Dendritic cell treated with granulocyte-macrophage colony-stimulating factor and Interleukin-4, amounts not matched to agents 40 ng/mL and 50 ng/mL, for 4 days (primary cell): ENCODE results near the gene ZDHHC8.

Experiments
- H3K27ac Mint-ChIP-seq: one replicate; pipeline ENCODE4 v1.8.0; 2022; ENCODE audit warnings: mild to moderate bottlenecking, mixed read lengths
- H3K27me3 Mint-ChIP-seq: one replicate; pipeline ENCODE4 v1.8.0; 2022; ENCODE audit warnings: mild to moderate bottlenecking, mixed read lengths
- H3K36me3 Mint-ChIP-seq: one replicate; pipeline ENCODE4 v1.8.0; 2022; ENCODE audit warnings: low read depth, mixed read lengths
- H3K4me1 Mint-ChIP-seq: one replicate; pipeline ENCODE4 v1.8.0; 2022; ENCODE audit warnings: low read depth, mixed read lengths
- H3K4me3 Mint-ChIP-seq: one replicate; pipeline ENCODE4 v1.8.0; 2022; ENCODE audit warnings: mild to moderate bottlenecking, moderate library complexity, mixed read lengths
- H3K9me3 Mint-ChIP-seq: one replicate; pipeline ENCODE4 v1.8.0; 2022; ENCODE audit warnings: mixed read lengths
- intact Hi-C: fragments of 100-400 bp; cut with micrococcal nuclease; formaldehyde crosslinking; loops from one replicate; pipeline ENCODE4 v1.15.0; 2022

Gene ZDHHC8

GRCh38 chr22:20131597-20131858, at the start of gene ZDHHC8:
Gene ZDHHC8, plus strand, starts transcription at chr22:20131804. Its CDS starts 144 bp downstream, at chr22:20131948.
- Mint-ChIP-seq H3K9me3 (no peaks in the 10 kb centered on the region), H3K27ac (peak within 1 kb of the TSS; percentile 66), H3K4me3 (peak within 1 kb of the TSS; percentile 83), H3K27me3 (no peaks in the 10 kb centered on the region), H3K36me3 (peaks cover 18% of the 10 kb centered on the region), H3K4me1 (peaks cover 45% of the 10 kb centered on the region)
- intact Hi-C loops, result loop anchor here (1.0 kb wide), 1 partner anchor 14 kb away; the partner anchor contains the start of gene TRMT2A

DNA sequence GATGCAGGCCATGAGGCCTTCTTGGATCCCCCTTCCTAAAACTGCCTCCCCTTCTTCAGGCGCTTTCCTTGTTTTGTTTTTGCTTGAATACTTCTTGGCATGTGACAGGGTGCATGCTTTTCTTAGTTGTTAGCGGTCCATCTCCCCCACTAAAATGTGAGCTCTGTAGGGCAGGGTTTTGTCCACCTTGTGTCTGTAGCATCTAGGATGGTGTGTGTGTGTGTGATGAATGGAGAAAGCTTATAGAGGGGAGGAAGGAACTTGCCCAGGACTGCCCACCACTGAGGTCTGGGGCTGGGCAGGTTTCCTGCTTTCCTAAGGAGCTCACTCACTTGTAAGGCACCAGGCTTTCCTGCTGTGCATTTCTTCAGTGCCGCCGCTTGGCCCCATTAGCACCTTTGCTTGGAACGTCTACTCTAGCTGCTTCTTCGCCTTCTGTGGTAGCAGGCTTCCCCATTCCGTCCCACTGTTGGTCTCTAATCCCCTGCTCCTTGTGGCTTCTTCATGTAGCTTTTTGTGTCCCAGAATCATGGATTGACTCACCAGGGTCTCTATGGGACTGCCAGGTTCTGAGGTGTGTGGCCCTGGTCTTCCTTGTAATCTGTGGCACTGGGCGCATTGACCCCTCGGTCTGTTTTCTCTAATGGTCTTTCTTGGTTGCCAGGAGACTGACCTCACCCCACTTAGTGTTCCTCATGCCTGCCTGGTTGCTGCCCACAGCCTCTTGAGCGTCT, 48.3 kb upstream of the ZDHHC8 start:
- Mint-ChIP-seq H3K36me3 (peaks cover 42% of the 10 kb centered on the region), H3K9me3 (no peaks in the 10 kb centered on the region), H3K4me1 (peaks cover 44% of the 10 kb centered on the region), H3K27ac (no peak overlapping the region), H3K27me3 (no peaks in the 10 kb centered on the region), H3K4me3 (no peak overlapping the region)
- intact Hi-C loops, result no loop called here

DNA sequence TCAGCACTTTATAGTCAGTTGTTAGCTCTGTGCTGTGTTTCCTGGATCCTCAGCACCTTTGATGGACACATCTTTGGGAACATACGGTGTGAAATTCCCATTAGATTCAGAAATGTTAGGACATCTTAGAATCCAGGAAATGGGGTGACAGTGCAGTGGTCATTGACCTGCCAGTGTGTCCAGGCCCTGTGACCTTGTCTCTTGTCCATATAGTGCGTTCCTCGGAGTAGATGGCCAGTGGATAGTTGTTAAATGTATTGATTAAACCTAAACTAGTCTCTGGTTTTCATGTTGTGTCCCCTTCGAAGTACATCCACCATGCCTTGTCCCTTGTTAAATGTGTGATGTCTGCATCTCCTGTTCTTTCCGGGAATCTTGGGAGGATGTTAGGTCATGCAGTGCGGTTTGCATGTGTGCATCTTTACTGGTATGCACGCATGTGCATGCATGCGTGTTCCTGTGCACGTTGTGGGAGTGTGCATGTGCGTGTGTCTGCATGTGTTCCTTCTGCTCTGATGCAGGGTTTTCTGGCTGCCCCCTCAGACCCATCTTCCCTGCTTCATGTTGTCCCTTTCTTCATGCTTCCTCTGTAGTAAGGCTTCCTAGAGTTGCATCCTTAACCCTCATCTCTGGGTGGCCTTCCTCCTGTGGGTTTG, 47.6 kb upstream of the ZDHHC8 start:
- no peaks in the 10 kb centered on the region for H3K27me3 Mint-ChIP-seq
- H3K36me3 Mint-ChIP-seq, result peaks cover 49% of the 10 kb centered on the region
- peak overlapping the region; percentile 28 for H3K27ac Mint-ChIP-seq
- peaks cover 44% of the 10 kb centered on the region for H3K4me1 Mint-ChIP-seq
- H3K9me3 Mint-ChIP-seq, result no peaks in the 10 kb centered on the region
- H3K4me3 Mint-ChIP-seq, result no peak overlapping the region
- intact Hi-C loops, result no loop called here

- H3K27ac Mint-ChIP-seq, result peak overlapping the region; percentile 28
- H3K4me1 Mint-ChIP-seq, result peaks cover 44% of the 10 kb centered on the region
Measured at GRCh38 chr22:20084547-20085413, 46.8 kb upstream of the ZDHHC8 start.

DNA sequence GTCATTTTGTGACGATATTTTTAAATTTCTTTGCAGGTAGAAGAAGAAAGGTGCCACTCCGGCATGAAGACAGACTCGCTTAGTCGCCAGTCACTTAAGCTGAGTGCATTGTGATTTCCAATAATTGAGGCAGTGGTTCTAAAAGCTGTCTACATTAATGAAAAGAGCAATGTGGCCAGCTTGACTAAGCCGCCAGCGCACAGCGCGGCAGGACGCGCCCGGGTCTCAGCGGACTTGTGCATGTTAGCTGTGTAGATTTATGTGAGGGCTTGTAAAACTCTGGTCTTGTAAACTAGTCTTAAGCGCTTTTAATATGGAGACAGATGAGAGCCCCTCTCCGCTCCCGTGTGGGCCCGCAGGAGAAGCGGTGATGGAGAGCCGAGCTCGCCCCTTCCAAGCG, 46.0 kb upstream of the ZDHHC8 start:
- Mint-ChIP-seq H3K4me1 (peaks cover 53% of the 10 kb centered on the region), H3K9me3 (no peaks in the 10 kb centered on the region), H3K27ac (no peak overlapping the region), H3K4me3 (no peak overlapping the region), H3K27me3 (no peaks in the 10 kb centered on the region), H3K36me3 (peaks cover 65% of the 10 kb centered on the region)
- intact Hi-C loops, result no loop called here

More at GRCh38 chr22:20084547-20085413, 46.8 kb upstream of the ZDHHC8 start:
- Mint-ChIP-seq H3K27me3 (no peaks in the 10 kb centered on the region), H3K36me3 (peaks cover 56% of the 10 kb centered on the region), H3K9me3 (no peaks in the 10 kb centered on the region), H3K4me3 (no peak overlapping the region)
- intact Hi-C loops, result no loop called here

DNA sequence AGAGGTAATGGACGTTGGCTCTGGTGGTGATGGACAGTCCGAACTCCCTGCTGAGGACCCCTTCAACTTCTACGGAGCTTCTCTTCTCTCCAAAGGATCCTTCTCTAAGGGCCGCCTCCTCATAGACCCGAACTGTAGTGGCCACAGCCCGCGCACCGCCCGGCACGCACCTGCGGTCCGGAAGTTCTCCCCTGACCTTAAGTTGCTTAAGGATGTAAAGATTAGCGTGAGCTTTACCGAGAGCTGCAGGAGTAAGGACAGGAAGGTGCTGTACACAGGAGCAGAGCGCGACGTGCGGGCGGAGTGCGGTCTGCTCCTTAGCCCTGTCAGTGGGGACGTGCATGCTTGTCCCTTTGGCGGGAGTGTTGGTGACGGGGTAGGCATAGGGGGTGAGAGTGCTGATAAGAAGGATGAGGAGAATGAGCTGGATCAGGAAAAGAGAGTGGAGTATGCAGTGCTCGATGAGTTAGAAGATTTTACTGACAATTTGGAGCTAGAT, 45.5 kb upstream of the ZDHHC8 start:
- H3K9me3 Mint-ChIP-seq, result no peaks in the 10 kb centered on the region
- H3K36me3 Mint-ChIP-seq, result peaks cover 70% of the 10 kb centered on the region
- intact Hi-C loops, result no loop called here
- no peaks in the 10 kb centered on the region for H3K27me3 Mint-ChIP-seq
- H3K4me1 Mint-ChIP-seq, result peaks cover 50% of the 10 kb centered on the region
- H3K4me3 Mint-ChIP-seq, result no peak overlapping the region
- H3K27ac Mint-ChIP-seq, result no peak overlapping the region

DNA sequence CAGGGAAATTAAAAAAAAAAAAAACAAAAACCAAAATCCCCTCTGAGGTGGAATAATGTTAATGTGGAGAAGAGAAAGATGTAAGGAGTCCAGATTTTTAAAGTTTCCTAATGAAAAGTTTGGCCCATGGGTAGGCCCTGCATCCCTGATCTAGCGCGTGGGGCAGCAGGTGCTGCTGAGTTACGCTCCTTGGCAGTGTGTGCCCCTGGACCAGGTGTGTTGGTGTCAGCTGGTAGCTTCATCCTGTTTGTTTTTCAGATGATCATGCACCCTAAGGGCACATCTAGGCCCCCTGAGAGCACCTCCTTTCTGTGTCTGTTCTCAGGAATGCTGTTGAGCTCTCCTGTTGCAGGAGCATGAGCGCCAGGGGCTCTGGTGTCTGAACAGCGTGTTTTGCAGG, 44.8 kb upstream of the ZDHHC8 start:
- Mint-ChIP-seq H3K9me3 (no peaks in the 10 kb centered on the region), H3K4me3 (no peak overlapping the region), H3K4me1 (peaks cover 44% of the 10 kb centered on the region), H3K36me3 (peaks cover 76% of the 10 kb centered on the region), H3K27ac (no peak overlapping the region), H3K27me3 (no peaks in the 10 kb centered on the region)
- intact Hi-C loops, result no loop called here

- Mint-ChIP-seq H3K27ac (no peak overlapping the region), H3K9me3 (no peaks in the 10 kb centered on the region), H3K27me3 (no peaks in the 10 kb centered on the region), H3K4me1 (peaks cover 37% of the 10 kb centered on the region), H3K36me3 (peaks cover 82% of the 10 kb centered on the region), H3K4me3 (no peak overlapping the region)
- intact Hi-C loops, result no loop called here
Measured at GRCh38 chr22:20087319-20088262, 44.0 kb upstream of the ZDHHC8 start.

GRCh38 chr22:20088263-20088648, 43.3 kb upstream of the ZDHHC8 start:
- peaks cover 83% of the 10 kb centered on the region for H3K36me3 Mint-ChIP-seq
- H3K27ac Mint-ChIP-seq, result no peak overlapping the region
- H3K9me3 Mint-ChIP-seq, result no peaks in the 10 kb centered on the region
- H3K4me3 Mint-ChIP-seq, result no peak overlapping the region
- H3K4me1 Mint-ChIP-seq, result peaks cover 30% of the 10 kb centered on the region
- no peaks in the 10 kb centered on the region for H3K27me3 Mint-ChIP-seq
- intact Hi-C loops, result no loop called here

GRCh38 chr22:20089226-20089976, 42.2 kb upstream of the ZDHHC8 start:
- peaks cover 19% of the 10 kb centered on the region for H3K4me1 Mint-ChIP-seq
- H3K27ac Mint-ChIP-seq, result no peak overlapping the region
- intact Hi-C loops, result no loop called here
- H3K36me3 Mint-ChIP-seq, result peaks cover 95% of the 10 kb centered on the region
- no peaks in the 10 kb centered on the region for H3K27me3 Mint-ChIP-seq
- H3K9me3 Mint-ChIP-seq, result no peaks in the 10 kb centered on the region
- H3K4me3 Mint-ChIP-seq, result no peak overlapping the region

- Mint-ChIP-seq H3K9me3 (no peaks in the 10 kb centered on the region), H3K27me3 (no peaks in the 10 kb centered on the region), H3K4me3 (no peak overlapping the region), H3K27ac (peak overlapping the region; percentile 6), H3K4me1 (peaks cover 11% of the 10 kb centered on the region), H3K36me3 (peaks cover 100% of the 10 kb centered on the region)
- intact Hi-C loops, result no loop called here
Measured at GRCh38 chr22:20089977-20090729, 41.5 kb upstream of the ZDHHC8 start.

DNA sequence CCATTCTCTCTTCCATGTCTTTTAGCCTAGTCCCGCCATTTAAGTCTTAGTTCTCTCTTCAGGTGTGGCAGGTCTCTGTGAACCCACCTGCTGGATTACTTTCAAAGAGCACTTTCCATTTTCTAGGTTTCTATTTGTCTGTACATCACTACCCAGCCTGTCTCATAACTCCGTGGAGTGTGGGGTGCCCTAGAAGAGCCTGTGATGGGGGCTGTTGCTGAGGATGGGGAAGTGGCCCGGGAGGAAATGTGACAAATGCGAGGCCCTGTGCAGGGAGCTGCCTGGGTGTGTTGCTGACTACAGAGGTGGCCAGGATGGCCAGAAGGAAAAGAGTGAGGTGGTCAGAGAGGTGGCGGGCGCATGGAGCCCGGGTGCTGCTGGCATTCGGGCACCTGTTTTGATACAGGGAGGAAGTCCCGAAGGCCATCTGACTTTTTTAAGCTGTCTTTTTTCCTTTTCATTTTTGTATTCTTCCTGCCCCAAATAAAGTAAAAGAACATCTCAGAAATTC, 40.8 kb upstream of the ZDHHC8 start:
- Mint-ChIP-seq H3K36me3 (peaks cover 100% of the 10 kb centered on the region), H3K27ac (peak overlapping the region; percentile 6), H3K27me3 (no peaks in the 10 kb centered on the region), H3K9me3 (no peaks in the 10 kb centered on the region), H3K4me3 (no peak overlapping the region), H3K4me1 (peaks cover 11% of the 10 kb centered on the region)
- intact Hi-C loops, result no loop called here
